Spleen (tissue), 11 donors: Measurements from ENCODE around the gene GRN. TPM values are rescaled to one million over a fixed set of nuclear protein-coding genes. Genes with fewer than 3 reads are reported as not detected.

Source experiments
- DNase-seq: peaks from one replicate; pipeline ENCODE4 v3.0.0-alpha.2; 2020
- H3K27ac ChIP-seq, 8 donors: fragments of 200-600 bp; sonication (generic) in 7 of 8; 1 replicate in 4 of 8; 2 replicates in 4 of 8; pipeline versions ENCODE4 v1.5.0 to v1.8.0; 2016 to 2021; ENCODE audit warnings: inconsistent platforms in 4 of 8, mild to moderate bottlenecking in 4 of 8, moderate library complexity in 1 of 8
- H3K27me3 ChIP-seq, 7 donors: fragments of 200-600 bp; sonication (generic) in 6 of 7; replicated peaks in 1 of 7; 1 replicate in 4 of 7; 2 replicates in 3 of 7; pipeline versions ENCODE4 v1.5.0 to v1.8.0; 2016 to 2021; ENCODE audit warnings: inconsistent platforms in 3 of 7, mild to moderate bottlenecking in 1 of 7
- H3K36me3 ChIP-seq, 6 donors: fragments of 200-600 bp; sonication (generic) in 5 of 6; 1 replicate in 4 of 6; 2 replicates in 2 of 6; pipeline versions ENCODE4 v1.5.0 to v1.8.0; 2016 to 2021; ENCODE audit warnings: inconsistent platforms in 2 of 6
- H3K4me1 ChIP-seq, 6 donors: fragments of 200-600 bp; sonication (generic) in 5 of 6; 1 replicate in 3 of 6; 2 replicates in 3 of 6; pipeline versions ENCODE4 v1.5.0 to v1.8.0; 2016 to 2021; ENCODE audit warnings: inconsistent platforms in 3 of 6
- H3K4me3 ChIP-seq, 8 donors: fragments of 200-600 bp; sonication (generic) in 7 of 8; 1 replicate in 4 of 8; 2 replicates in 4 of 8; pipeline versions ENCODE4 v1.5.0 to v1.8.0; 2016 to 2021; ENCODE audit warnings: inconsistent platforms in 4 of 8, mild to moderate bottlenecking in 4 of 8, moderate library complexity in 2 of 8
- H3K9me3 ChIP-seq, 8 donors: fragments of 200-600 bp; sonication (generic) in 7 of 8; 1 replicate in 4 of 8; 2 replicates in 4 of 8; pipeline versions ENCODE4 v1.5.0 to v1.8.0; 2016 to 2021; ENCODE audit warnings: inconsistent platforms in 4 of 8
- POLR2A ChIP-seq, 3 donors: fragments of 450-650 bp; IDR thresholded peaks; one replicate each; pipeline ENCODE4 v1.5.1; 2017; ENCODE audit warnings: antibody characterized with exemption in 3 of 3, mild to moderate bottlenecking in 1 of 3
- POLR2AphosphoS5 ChIP-seq, 3 donors: sonication (generic); formaldehyde crosslinking; IDR thresholded peaks; one replicate each; pipeline ENCODE4 v1.5.1; 2017; ENCODE audit warnings: antibody characterized with exemption in 3 of 3
- WGBS, 5 donors: extraction: QIAGEN DNeasy Blood & Tissue Kit in 3 of 5; methylation state at CpG; one replicate each; pipeline versions ENCODE4 v1.1.5 to v1.1.7; 2013 to 2018; 5-methylcytosine and 5-hydroxymethylcytosine counted together
- intact Hi-C: fragments of 100-400 bp; cut with DNase I; formaldehyde crosslinking; loops from one replicate; pipeline ENCODE4 v1.15.0; 2023; ENCODE audit warnings: low total_unique reads
- polyA plus RNA-seq, 3 donors: library from polyadenylated mRNA; stranded (reverse); fragments of 200-250 nt; gene quantifications; one replicate each; pipeline ENCODE4 v1.2.1, GENCODE V29; 2013
- total RNA-seq, 7 donors: library from RNA; depleted of rRNA in 3 of 7; stranded (reverse); fragments of >200 nt in 3 of 7; fragmentation: NEBNext Ultra II Directional in 4 of 7; extraction: Animal tissue kit (Norgen Biotek cat#: 25700) in 4 of 7; gene quantifications; one replicate each; pipeline versions ENCODE4 v1.1.0 to v1.2.1, GENCODE V29; 2016 to 2021
- TF ChIP-seq, protein P1 (sequence below), 11 experiments: fragments of 200-600 bp in 7 of 11; fragments of 450-650 bp in 4 of 11; sonication (generic) in 4 of 11; IDR thresholded peaks in 8 of 11; conservative IDR thresholded peaks in 3 of 11; 1 replicate in 7 of 11; 2 replicates in 4 of 11; pipeline versions ENCODE4 v1.4.0 to v1.8.0; 2016 to 2021; ENCODE audit warnings: antibody characterized with exemption in 11 of 11, inconsistent platforms in 4 of 11, mild to moderate bottlenecking in 1 of 11
- donor health status: healthy with polysubstance abuse.
- donor health status: DM: no; HTN: no; CAD: no; lungs with moderate emphysema.
- donor health status: DM: no; HTN: no; CAD: no.
- donor health status: Bipolar disorder and iron deficiency.
- donor health status: healthy.
- donor health status: DM: no; HTN: no; CAD: no.
- donor health status: DM: yes; HTN: yes; CAD: no.

Gene GRN
- total and polyA plus RNA-seq, 10 donors: 135 to 896 (median 512) TPM

DNA sequence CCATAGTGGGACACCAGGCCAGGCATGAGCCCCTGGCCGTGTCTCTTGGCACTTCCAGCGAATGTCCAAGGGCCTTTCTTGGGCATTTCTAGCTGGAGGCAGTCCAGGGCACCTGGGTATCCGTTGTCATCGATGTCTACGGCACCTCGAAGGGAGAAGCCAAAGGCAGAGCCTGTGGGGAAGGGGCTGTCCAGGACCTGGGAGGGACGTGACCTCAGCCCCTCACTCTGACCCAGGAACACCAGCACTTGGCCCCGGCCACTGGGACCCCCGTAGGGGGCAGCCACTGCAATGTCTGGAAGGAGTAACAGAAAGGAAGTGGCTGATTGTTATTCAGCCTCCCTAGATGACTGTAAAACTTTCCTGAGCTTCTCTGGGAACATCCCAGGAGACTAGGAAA lies 35.7 kb downstream of the GRN start:
- no peak for TF ChIP-seq POLR2A (IDR thresholded peaks at IDR 0.05)
- no peak for TF ChIP-seq POLR2AphosphoS5 (IDR thresholded peaks at IDR 0.05)
- TF ChIP-seq, protein P1, sequence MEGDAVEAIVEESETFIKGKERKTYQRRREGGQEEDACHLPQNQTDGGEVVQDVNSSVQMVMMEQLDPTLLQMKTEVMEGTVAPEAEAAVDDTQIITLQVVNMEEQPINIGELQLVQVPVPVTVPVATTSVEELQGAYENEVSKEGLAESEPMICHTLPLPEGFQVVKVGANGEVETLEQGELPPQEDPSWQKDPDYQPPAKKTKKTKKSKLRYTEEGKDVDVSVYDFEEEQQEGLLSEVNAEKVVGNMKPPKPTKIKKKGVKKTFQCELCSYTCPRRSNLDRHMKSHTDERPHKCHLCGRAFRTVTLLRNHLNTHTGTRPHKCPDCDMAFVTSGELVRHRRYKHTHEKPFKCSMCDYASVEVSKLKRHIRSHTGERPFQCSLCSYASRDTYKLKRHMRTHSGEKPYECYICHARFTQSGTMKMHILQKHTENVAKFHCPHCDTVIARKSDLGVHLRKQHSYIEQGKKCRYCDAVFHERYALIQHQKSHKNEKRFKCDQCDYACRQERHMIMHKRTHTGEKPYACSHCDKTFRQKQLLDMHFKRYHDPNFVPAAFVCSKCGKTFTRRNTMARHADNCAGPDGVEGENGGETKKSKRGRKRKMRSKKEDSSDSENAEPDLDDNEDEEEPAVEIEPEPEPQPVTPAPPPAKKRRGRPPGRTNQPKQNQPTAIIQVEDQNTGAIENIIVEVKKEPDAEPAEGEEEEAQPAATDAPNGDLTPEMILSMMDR (IDR thresholded peaks at IDR 0.05 in 8 of 11, conservative IDR thresholded peaks at IDR 0.05 in 3 of 11): no peak
- Histone ChIP-seq H3K9me3 (no peaks in the 10 kb centered on the region), H3K27ac (no peak overlapping the region), H3K27me3 (peaks cover 0 to 69% (median 19%) of the 10 kb centered on the region in 7 donors), H3K36me3 (no peaks in the 10 kb centered on the region), H3K4me3 (no peak overlapping the region), H3K4me1 (peaks cover 10 to 17% (median 14%) of the 10 kb centered on the region in 6 donors)
- no peak for DNase-seq
- WGBS, 5 donors: 55 to 82% (median 75%) methylated on average over 5 to 9 of the region's 9 CpGs
- intact Hi-C loops: no loop called here

DNA sequence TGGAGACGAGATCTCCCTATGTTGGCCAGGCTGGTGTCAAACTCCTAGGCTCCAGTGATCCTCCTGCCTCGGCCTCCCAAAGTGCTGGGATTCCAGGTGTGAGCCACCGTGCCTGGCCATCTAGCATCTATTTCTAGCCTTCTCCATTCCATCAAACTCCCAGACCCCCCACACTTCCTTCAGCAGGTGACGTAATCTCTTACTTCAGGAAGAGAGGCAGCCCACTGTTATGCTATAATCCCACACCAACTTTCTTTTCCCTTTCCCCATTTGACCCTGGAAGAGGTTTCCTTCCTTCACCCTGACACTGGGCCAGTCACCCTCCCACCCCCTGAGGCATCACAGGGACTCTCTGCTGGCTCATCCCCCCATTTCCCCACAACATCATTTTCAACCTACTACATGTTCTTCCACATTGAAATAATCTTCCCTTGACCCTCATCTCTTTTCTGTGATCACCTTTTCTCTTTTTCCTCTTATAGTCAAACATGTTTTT lies 36.8 kb downstream of the GRN start:
- TF ChIP-seq POLR2AphosphoS5 (IDR thresholded peaks at IDR 0.05): no peak
- H3K27ac ChIP-seq: no peak overlapping the region
- peaks cover 15 to 22% (median 18%) of the 10 kb centered on the region in 6 donors for H3K4me1 ChIP-seq
- no peak for DNase-seq
- intact Hi-C loops: no loop called here
- 63 to 77% (median 74%) methylated on average over 4 of the region's 4 CpGs for WGBS, 5 donors
- no peaks in the 10 kb centered on the region for H3K36me3 ChIP-seq
- H3K4me3 ChIP-seq: no peak overlapping the region
- H3K9me3 ChIP-seq: no peaks in the 10 kb centered on the region
- peaks cover 0 to 71% (median 22%) of the 10 kb centered on the region in 7 donors for H3K27me3 ChIP-seq

DNA sequence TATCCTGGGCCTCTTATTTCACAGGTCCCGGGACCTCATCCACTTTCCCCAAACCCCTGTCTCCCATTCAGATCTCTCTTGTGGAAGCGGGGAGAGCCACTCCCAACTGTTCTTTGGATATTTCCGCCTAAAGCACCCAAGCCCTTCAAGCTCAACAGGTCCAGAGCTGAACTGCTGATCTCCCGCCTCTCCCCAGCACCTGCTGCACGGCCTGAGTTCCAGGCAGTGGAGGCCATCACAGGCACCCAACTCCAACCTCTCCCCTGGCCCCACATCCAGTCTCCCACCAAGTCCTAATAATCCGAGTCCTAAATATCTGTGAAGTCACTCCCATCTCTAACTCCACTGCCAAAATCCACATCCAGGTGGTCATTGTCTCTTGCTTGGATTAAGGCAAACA lies 37.8 kb downstream of the GRN start:
- no peak overlapping the region for H3K27ac ChIP-seq
- H3K4me1 ChIP-seq: peaks cover 15 to 22% (median 18%) of the 10 kb centered on the region in 6 donors
- no peak for TF ChIP-seq POLR2AphosphoS5 (IDR thresholded peaks at IDR 0.05)
- TF ChIP-seq, protein P1 (IDR thresholded peaks at IDR 0.05 in 8 of 11, conservative IDR thresholded peaks at IDR 0.05 in 3 of 11): no peak
- TF ChIP-seq POLR2A (IDR thresholded peaks at IDR 0.05): no peak
- WGBS, 5 donors: 89 to 98% (median 91%) methylated on average over 6 of the region's 6 CpGs
- no peak overlapping the region for H3K4me3 ChIP-seq
- peaks cover 0 to 76% (median 22%) of the 10 kb centered on the region in 7 donors for H3K27me3 ChIP-seq
- no peak for DNase-seq
- intact Hi-C loops: no loop called here
- no peaks in the 10 kb centered on the region for H3K36me3 ChIP-seq
- no peaks in the 10 kb centered on the region for H3K9me3 ChIP-seq

DNA sequence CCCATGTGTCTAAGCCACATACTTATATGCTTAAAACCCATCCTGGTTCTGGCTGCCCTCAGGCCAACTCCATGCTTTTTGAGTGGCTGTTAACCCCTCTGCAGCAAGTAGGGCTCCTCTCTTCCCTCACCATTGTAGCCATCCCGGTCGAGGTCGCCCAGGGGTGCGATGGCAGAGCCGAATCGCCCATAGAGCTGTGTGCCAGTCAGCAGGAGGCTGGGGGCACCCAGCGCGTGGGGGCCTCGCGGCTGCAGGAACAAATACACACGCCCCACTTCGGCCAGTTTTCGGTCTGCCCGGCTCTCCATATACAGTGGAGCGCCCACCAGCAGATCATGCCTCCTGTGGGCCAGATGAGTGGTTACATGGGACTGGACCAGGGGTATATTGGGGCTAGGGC lies 38.3 kb downstream of the GRN start:
- intact Hi-C loops: no loop called here
- Histone ChIP-seq H3K4me1 (peaks cover 15 to 22% (median 18%) of the 10 kb centered on the region in 6 donors), H3K27me3 (peaks cover 0 to 76% (median 22%) of the 10 kb centered on the region in 7 donors), H3K27ac (no peak overlapping the region), H3K36me3 (no peaks in the 10 kb centered on the region), H3K9me3 (no peaks in the 10 kb centered on the region), H3K4me3 (no peak overlapping the region)
- no peak for DNase-seq
- 93 to 97% (median 96%) methylated on average over 15 of the region's 15 CpGs for WGBS, 5 donors
- TF ChIP-seq POLR2A (IDR thresholded peaks at IDR 0.05) (no peak), POLR2AphosphoS5 (IDR thresholded peaks at IDR 0.05) (no peak)
- TF ChIP-seq, protein P1 (IDR thresholded peaks at IDR 0.05 in 8 of 11, conservative IDR thresholded peaks at IDR 0.05 in 3 of 11): no peak
